K562 (cell line): ENCODE measurements around the gene DDR2. TPM values are rescaled to one million over a fixed set of nuclear protein-coding genes. Genes with fewer than 3 reads are reported as not detected.

Experiments used
- BACH1 ChIP-seq: fragments of 200-800 bp; sonication (Bioruptor generic); IDR thresholded peaks from 2 replicates; pipeline ENCODE4 v1.6.1; 2016; ENCODE audit warnings: missing genetic modification characterization, missing compliant biosample characterization
- FOXP1 ChIP-seq: sonication (generic); formaldehyde crosslinking; IDR thresholded peaks from 2 replicates; pipeline ENCODE4 v1.8.0; 2022; ENCODE audit warnings: mild to moderate bottlenecking, missing genetic modification reagents
- GATA2 ChIP-seq: sonication (generic); formaldehyde crosslinking; IDR thresholded peaks from 2 replicates; pipeline ENCODE4 v1.4.0; 2020; ENCODE audit warnings: mild to moderate bottlenecking, missing genetic modification reagents
- GMEB1 ChIP-seq: fragments of 250-450 bp; sonication (Bioruptor Pico); IDR thresholded peaks from 2 replicates; pipeline ENCODE4 v1.4.0; 2020; ENCODE audit warnings: mild to moderate bottlenecking
- GTF2E2 ChIP-seq: fragments of 200-800 bp; sonication (Bioruptor generic); IDR thresholded peaks from 2 replicates; pipeline ENCODE4 v1.6.1; 2016; ENCODE audit warnings: missing genetic modification characterization, missing compliant biosample characterization
- HDAC2 ChIP-seq: fragments of 450-650 bp; IDR thresholded peaks from 2 replicates; pipeline ENCODE4 v1.6.1; 2016; ENCODE audit warnings: mild to moderate bottlenecking
- KLF16 ChIP-seq: IDR thresholded peaks from 2 replicates; pipeline ENCODE4 v1.6.1; 2016; ENCODE audit warnings: antibody characterized with exemption
- KLF6 ChIP-seq: fragments of 250-450 bp; sonication (Bioruptor Pico); IDR thresholded peaks from 2 replicates; pipeline ENCODE4 v1.4.0; 2020; ENCODE audit warnings: mild to moderate bottlenecking, moderate library complexity, borderline replicate concordance
- MAFK ChIP-seq: IDR thresholded peaks from 2 replicates; pipeline ENCODE4 v1.6.1; 2011; ENCODE audit warnings: low read length, improper control_type of control experiment
- MEF2D ChIP-seq: conservative IDR thresholded peaks from 2 replicates; pipeline ENCODE4 v1.6.1; 2016; ENCODE audit warnings: low read depth, missing genetic modification characterization, missing compliant biosample characterization
- POLR2B ChIP-seq: fragments of 450-650 bp; IDR thresholded peaks from 2 replicates; pipeline ENCODE4 v1.6.1; 2018; ENCODE audit warnings: low read depth; ENCODE audit not compliant: partially characterized antibody
- RBM34 ChIP-seq: fragments of 200-400 bp; formaldehyde crosslinking; IDR thresholded peaks from 2 replicates; pipeline ENCODE4 v1.6.1; 2018; ENCODE audit warnings: low read length, borderline replicate concordance; ENCODE audit not compliant: insufficient read depth
- SP1 ChIP-seq: sonication (generic); formaldehyde crosslinking; IDR thresholded peaks from 2 replicates; pipeline ENCODE4 v1.8.1; 2022; ENCODE audit warnings: mild to moderate bottlenecking, missing genetic modification reagents
- SPI1 ChIP-seq: IDR thresholded peaks from 2 replicates; pipeline ENCODE4 v1.6.1; 2011; ENCODE audit warnings: low read depth, low read length, control low read depth, borderline replicate concordance
- TEAD1 ChIP-seq, 2 experiments: fragments of 450-650 bp in 1 of 2; sonication (generic) in 1 of 2; formaldehyde crosslinking; IDR thresholded peaks; 2 replicates each; pipeline versions ENCODE4 v1.4.0 to v1.8.0; 2020 to 2022; ENCODE audit warnings: mild to moderate bottlenecking in 2 of 2, missing genetic modification reagents in 1 of 2
- USF2 ChIP-seq: sonication (generic); formaldehyde crosslinking; IDR thresholded peaks from 2 replicates; pipeline ENCODE4 v1.5.0; 2020; ENCODE audit warnings: missing genetic modification reagents
- ZBTB11 ChIP-seq, 3 experiments: fragments of 200-800 bp in 1 of 3; fragments of 250-450 bp in 1 of 3; fragments of 450-650 bp in 1 of 3; sonication (Bioruptor Pico) in 1 of 3; sonication (Bioruptor generic) in 1 of 3; formaldehyde crosslinking in 1 of 3; IDR thresholded peaks; 2 replicates each; pipeline versions ENCODE4 v1.6.1 to v1.8.0; 2016 to 2022; ENCODE audit warnings: mild to moderate bottlenecking in 2 of 3, missing genetic modification characterization in 2 of 3, missing compliant biosample characterization in 1 of 3, moderate library complexity in 1 of 3
- ZBTB9 ChIP-seq: fragments of 450-650 bp; formaldehyde crosslinking; IDR thresholded peaks from 2 replicates; pipeline ENCODE4 v1.4.0; 2020; ENCODE audit warnings: mild to moderate bottlenecking, moderate library complexity
- ZNF12 ChIP-seq: sonication (generic); formaldehyde crosslinking; IDR thresholded peaks from 2 replicates; pipeline ENCODE4 v1.4.0; 2020; ENCODE audit warnings: mild to moderate bottlenecking, missing genetic modification reagents
- ZNF212 ChIP-seq: fragments of 450-650 bp; formaldehyde crosslinking; IDR thresholded peaks from 2 replicates; pipeline ENCODE4 v1.4.0; 2020; ENCODE audit warnings: mild to moderate bottlenecking
- ZNF431 ChIP-seq: sonication (generic); formaldehyde crosslinking; IDR thresholded peaks from 2 replicates; pipeline ENCODE4 v1.8.0; 2022; ENCODE audit warnings: mild to moderate bottlenecking, missing genetic modification reagents
- ZSCAN32 ChIP-seq: fragments of 450-650 bp; formaldehyde crosslinking; IDR thresholded peaks from 2 replicates; pipeline ENCODE4 v1.4.0; 2020; ENCODE audit warnings: mild to moderate bottlenecking, moderate library complexity
- polyA plus RNA-seq, 8 experiments: library from polyadenylated mRNA; depleted of rRNA in 4 of 8; stranded (reverse) in 5 of 8; unstranded in 3 of 8; fragments of >200 nt; fragmentation: Nextera tagmentation in 2 of 8; fragmentation: Illumina TruSeq in 1 of 8; extraction: Ambion mirVana in 2 of 8; extraction: Trizol in 1 of 8; gene quantifications; 2 replicates each; pipeline versions ENCODE4 v1.2.1 to v1.2.3, GENCODE V29; 2011 to 2014; ENCODE audit warnings: inconsistent platforms in 1 of 8, missing spikeins in 1 of 8
- total RNA-seq, 7 experiments: library from RNA; depleted of rRNA in 6 of 7; stranded (reverse); fragments of >200 nt in 6 of 7; fragmentation: Illumina TruSeq in 2 of 7; extraction: Trizol in 2 of 7; gene quantifications; 2 replicates each; pipeline versions ENCODE4 v1.2.1 to v1.2.3, GENCODE V29; 2011 to 2021; ENCODE audit warnings: low replicate concordance in 1 of 7

The DDR2 gene
- total and polyA plus RNA-seq, 9 of the 15 experiments (the other 6 are each of a cell fraction or from before 2014, with no cell fraction given), result 0.36 to 2.0 (median 1.1) TPM

- TF ChIP-seq MEF2D (tag) (no peak), BACH1 (tag) (peak; percentile 64; the same call in 1 of the 2 replicates), TEAD1 (CRISPR knock-in tag; IDR thresholded peaks at IDR 0.05) (0 out of 4 replicates have a peak, but pooled peaks of 1 of the 2 experiments have one; percentile 35), ZSCAN32 (no peak), USF2 (CRISPR knock-in tag) (no peak), KLF16 (no peak), HDAC2 (no peak), SP1 (CRISPR knock-in tag) (no peak), KLF6 (CRISPR knock-in tag) (no peak), ZNF431 (no peak), ZBTB9 (CRISPR knock-in tag) (no peak), ZNF12 (CRISPR knock-in tag) (no peak), SPI1 (0 out of 2 replicates have a peak, but pooled peaks have one; percentile 22), POLR2B (no peak), ZBTB11 (CRISPR knock-in tag; IDR thresholded peaks at IDR 0.05) (no peak), GTF2E2 (tag) (peak; percentile 61; the same call in 1 of the 2 replicates), MAFK (no peak), RBM34 (no peak), ZNF212 (CRISPR knock-in tag) (no peak), GMEB1 (CRISPR knock-in tag) (no peak), FOXP1 (CRISPR knock-in tag) (no peak), GATA2 (CRISPR knock-in tag) (no peak)
Measured at GRCh38 chr1:162712317-162713029, 80.2 kb downstream of the DDR2 start (continued).
